ENCODE results near the gene INTS7.

INTS7 gene

DNA sequence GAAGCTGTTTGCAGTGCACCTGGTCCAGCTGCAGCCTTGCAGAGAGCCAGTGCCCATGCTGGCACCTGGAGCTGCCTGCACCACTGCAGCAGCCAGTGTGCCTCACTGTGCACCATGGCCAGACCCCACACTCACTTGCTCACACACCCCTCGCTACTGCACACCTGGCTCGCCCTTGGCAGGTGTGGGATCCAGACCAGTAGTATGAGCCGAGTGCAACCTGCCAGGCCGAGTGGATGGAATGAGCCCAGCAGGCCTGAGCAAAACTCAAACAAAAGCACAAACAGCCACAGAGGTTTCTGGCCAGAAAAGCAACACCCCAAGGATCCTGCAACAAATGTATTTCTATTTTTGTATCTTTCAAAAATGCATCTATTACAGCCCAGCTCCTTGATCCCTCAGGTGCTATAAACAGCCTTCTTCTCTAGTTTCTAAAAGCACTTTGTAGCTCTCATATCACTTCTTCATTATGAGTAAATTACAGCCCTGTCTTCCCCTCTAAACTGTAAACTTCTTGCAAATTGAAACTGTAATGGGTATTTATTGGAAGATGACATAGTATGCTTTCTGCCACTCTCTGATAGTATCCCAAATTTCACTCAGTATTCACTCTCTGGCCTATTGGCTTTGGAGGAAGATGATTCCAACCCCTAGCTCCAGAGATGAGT, 132.6 kb downstream of the INTS7 start:
- DNase-seq: no peak

- DNase-seq: no peak
These were observed 133.4 kb downstream of the INTS7 start for GRCh38 chr1:211901945-211902344.

DNA sequence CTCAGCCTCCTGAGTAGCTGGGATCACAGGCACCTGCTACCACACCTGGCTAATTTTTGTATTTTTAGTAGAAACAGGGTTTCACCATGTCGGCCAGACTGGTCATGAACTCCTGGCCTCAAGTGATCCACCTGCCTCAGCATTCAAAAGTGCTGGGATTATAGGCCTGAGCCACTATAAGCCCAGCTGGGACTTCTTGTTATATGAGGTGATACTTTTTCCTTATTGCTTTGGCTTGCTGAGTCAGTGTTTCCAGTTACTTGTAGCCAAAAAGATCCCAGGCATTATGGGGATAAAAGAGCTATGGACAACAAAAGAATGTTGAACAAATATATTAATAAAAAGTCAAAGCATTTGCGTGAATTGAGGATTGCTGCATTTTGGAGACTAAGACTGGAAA, 134.9 kb downstream of the INTS7 start:
- DNase-seq: no peak

DNA sequence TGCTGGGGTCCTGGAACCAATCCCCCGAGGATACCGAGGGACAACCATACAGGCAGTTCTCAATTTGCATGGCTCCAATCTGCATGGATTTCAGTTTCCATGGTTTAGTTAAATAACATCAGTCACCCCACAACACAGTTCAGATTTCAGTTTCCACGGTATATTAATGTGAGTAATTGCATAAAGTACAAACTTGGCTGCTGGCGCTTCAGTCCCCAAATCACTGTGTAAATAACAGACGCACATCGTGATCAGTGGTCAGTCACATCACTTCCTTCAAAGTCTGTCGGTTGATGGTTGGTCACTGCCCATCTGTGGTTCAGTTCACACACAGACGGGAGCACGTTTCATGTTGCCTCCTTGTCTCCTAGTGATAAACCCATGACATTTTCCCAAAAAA, 138.4 kb downstream of the INTS7 start:
- no peak for DNase-seq

DNA sequence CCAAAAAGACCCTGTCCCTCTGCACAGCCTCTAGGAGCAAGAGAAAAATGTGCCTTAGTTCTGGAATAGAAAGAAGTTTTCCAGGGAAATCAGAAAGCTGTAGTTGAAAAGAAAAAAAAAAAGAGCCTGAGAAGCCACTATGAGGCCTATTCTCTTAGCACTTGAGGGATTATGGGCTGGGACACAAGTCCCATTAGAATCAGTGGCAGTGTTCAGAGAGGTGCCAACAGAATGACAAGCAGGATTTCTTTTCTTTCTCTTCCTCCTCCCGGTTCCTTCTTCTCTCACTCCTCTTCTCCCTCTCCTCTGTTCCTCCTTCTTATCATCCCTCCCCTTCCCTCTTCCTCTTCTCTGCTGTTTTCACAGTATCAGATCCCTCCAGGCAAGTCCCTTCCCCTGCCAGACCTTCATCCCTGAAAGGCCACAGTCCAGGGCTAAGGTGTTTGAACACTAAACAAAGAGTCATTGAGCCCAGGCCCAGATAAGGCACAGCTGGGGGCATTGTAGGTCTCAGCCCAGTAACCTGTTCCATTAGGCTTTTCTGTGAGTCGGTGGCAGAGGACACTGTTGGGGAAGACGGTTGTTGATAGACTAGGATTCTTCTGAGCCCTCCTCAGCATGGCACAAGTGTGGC, 140.1 kb downstream of the INTS7 start:
- DNase-seq: no peak

DNA sequence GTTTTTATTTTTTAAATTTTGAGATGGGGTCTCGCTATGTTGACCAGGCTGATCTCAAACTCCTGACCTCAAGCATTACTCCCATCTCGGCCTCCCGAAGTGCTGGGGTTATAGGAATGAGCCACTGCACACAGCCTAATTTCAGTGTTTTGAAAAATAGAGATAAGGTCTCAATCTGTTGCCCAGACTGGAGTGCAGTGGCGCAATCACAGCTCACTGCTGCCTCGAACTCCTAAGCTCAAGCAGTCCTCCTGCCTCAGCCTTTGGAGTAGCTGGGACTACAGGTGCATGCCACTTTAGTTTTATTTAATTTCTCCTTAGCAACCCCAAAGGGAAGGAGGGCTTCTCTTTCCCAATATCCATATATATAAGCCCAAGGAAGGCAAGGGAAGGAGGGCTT, 141.0 kb downstream of the INTS7 start:
- DNase-seq: no peak

DNA sequence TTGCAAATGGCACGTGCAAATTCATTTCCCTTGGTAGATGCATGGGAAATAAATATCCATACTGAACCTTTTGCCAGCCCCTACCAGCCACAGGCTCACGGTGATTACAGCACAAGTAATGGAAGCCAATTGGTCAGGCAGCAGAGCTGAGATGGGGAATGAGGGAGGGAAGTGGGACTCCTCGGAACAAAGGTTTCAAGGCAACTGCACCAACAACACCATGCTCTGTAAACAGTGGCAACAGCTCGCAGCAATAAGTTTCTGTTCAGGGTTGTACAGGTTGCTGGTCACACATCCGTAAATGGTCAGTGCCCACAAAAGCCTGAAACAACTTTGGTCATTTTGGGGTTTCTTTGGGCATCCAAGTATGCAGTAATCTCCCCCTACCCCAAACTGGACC, 142.1 kb downstream of the INTS7 start:
- no peak for DNase-seq

- no peak for DNase-seq
These were observed 142.8 kb downstream of the INTS7 start for GRCh38 chr1:211892577-211892976.

- no peak for DNase-seq
These were observed 143.6 kb downstream of the INTS7 start for GRCh38 chr1:211891708-211892107.

Data from NCI-H187 (cell line).